SK-N-SH (cell line): ENCODE results near the gene KIRREL2.

Experiments
- CTCF ChIP-seq: fragments of 200-600 bp; sonication (generic); IDR thresholded peaks from 2 replicates; pipeline ENCODE4 v1.6.1; 2017; ENCODE audit warnings: antibody characterized with exemption, mild to moderate bottlenecking, moderate library complexity
- EP300 ChIP-seq, 2 experiments: IDR thresholded peaks; 2 replicates each; pipeline versions ENCODE4 v1.4.0 to v1.6.1; 2012; ENCODE audit warnings: borderline replicate concordance in 1 of 2, low read depth in 1 of 2, low read length in 1 of 2
- EZH2phosphoT487 ChIP-seq: fragments of 200-600 bp; sonication (generic); IDR thresholded peaks from 2 replicates; pipeline ENCODE4 v1.6.1; 2017; ENCODE audit warnings: low read depth, mixed run types, mild to moderate bottlenecking, antibody characterized with exemption, moderate library complexity, borderline replicate concordance
- JUND ChIP-seq: IDR thresholded peaks from 2 replicates; pipeline ENCODE4 v1.4.0; 2012
- POLR2AphosphoS5 ChIP-seq: IDR thresholded peaks from 2 replicates; pipeline ENCODE4 v1.6.1; 2012; ENCODE audit warnings: low read depth, low read length
- RAD21 ChIP-seq: IDR thresholded peaks from 2 replicates; pipeline ENCODE4 v1.6.1; 2012; ENCODE audit warnings: mild to moderate bottlenecking, low read length
- RXRA ChIP-seq: IDR thresholded peaks from 2 replicates; pipeline ENCODE4 v1.4.0; 2012; ENCODE audit warnings: low read depth, mild to moderate bottlenecking, borderline replicate concordance
- SIN3A ChIP-seq: IDR thresholded peaks from 2 replicates; pipeline ENCODE4 v1.6.1; 2012; ENCODE audit warnings: low read depth, mild to moderate bottlenecking, low read length, moderate library complexity, borderline replicate concordance
- TAF1 ChIP-seq: IDR thresholded peaks from 2 replicates; pipeline ENCODE4 v1.6.1; 2012; ENCODE audit warnings: low read depth, mild to moderate bottlenecking, low read length, moderate library complexity, borderline replicate concordance
- TF ChIP-seq, protein P1 (sequence below): IDR thresholded peaks from 2 replicates; pipeline ENCODE4 v1.4.0; 2012; ENCODE audit warnings: low read depth

DNA sequence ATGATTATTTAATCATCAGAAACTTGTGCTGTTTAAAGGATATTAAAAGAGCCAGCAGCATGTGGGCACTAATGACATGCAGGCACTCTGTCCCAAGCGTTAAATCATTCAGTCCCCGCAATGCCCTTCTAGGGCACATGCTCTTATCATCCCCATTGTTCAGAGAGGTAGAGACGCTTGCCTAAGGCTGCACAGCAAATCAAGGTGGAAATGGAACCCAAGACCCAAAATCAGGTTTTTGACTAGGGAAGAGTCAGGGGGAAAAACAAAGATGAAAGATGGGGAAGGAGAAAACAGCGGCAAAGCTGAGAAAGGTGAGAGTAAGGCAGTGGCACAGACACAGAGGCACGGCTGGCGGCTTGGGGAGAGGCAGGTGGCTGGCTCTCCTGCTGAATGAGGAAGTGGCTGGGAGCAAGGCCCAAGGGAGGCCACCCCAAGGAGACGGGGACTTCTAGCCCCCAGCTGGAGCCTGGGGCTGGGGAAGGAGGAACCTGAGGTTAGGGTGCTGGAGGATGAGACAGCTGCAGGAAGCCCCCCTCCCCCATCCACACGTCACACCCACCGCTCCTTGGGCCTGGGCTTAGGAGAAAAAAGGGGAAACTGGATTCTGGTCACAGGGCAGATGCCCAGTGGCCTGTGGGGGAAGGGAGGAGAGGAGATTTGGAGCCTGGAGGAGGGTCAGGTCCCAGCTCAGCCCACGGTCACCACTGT is 52.4 kb downstream of the KIRREL2 start:
- TF ChIP-seq POLR2AphosphoS5 (no peak), EZH2phosphoT487 (no peak), JUND (no peak), RAD21 (no peak), EP300 (IDR thresholded peaks at IDR 0.05; ENCODE audit: borderline replicate concordance in 1 of 2, low read depth in 1 of 2, low read length in 1 of 2) (no peak), TAF1 (no peak), RXRA (no peak), CTCF (no peak), SIN3A (no peak)
- TF ChIP-seq, protein P1, sequence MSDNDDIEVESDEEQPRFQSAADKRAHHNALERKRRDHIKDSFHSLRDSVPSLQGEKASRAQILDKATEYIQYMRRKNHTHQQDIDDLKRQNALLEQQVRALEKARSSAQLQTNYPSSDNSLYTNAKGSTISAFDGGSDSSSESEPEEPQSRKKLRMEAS: no peak
